Measurements from ENCODE around the gene RB1. TPM values are rescaled to one million over a fixed set of nuclear protein-coding genes. Genes with fewer than 3 reads are reported as not detected.

RB1 gene
- total RNA-seq, 1 experiment from 2014 or later: 36.7 TPM

- intact Hi-C loops (cut with micrococcal nuclease): no loop called here
Measured at GRCh38 chr13:48514793-48515192, 211.2 kb downstream of the RB1 start.

GRCh38 chr13:48515732-48516131, 212.2 kb downstream of the RB1 start:
- POLR2A ChIA-PET: no interaction called here
- CTCF ChIA-PET: no interaction called here

More at GRCh38 chr13:48514793-48515192, 211.2 kb downstream of the RB1 start:
- H3K36me3 ChIP-seq (ENCODE audit: control insufficient read depth in 1 of 2, insufficient read depth in 2 of 2, low read length in 2 of 2): no peaks in the 10 kb centered on the region
- no peak overlapping the region for H3K4me3 ChIP-seq (replicated peaks in 1 of 2; ENCODE audit: low read depth in 1 of 2, low read length in 2 of 2)
- H3K9me3 ChIP-seq (ENCODE audit: control insufficient read depth in 1 of 2, insufficient read depth in 1 of 2, low read depth in 1 of 2, low read length in 2 of 2): no peaks in the 10 kb centered on the region
- ATAC-seq: no peak
- no peaks in the 10 kb centered on the region for H4K20me1 ChIP-seq (ENCODE audit: insufficient read depth)
- TF ChIP-seq JUND (IDR thresholded peaks at IDR 0.05) (no peak), CEBPB (IDR thresholded peaks at IDR 0.05; ENCODE audit: low read depth) (no peak), ZNF274 (IDR thresholded peaks at IDR 0.05; ENCODE audit: low read depth, low read length) (no peak), EZH2phosphoT487 (IDR thresholded peaks at IDR 0.05; ENCODE audit: borderline replicate concordance) (no peak), EZH2 (IDR thresholded peaks at IDR 0.05) (no peak), FOSL1 (IDR thresholded peaks at IDR 0.05; ENCODE audit: low read depth) (no peak), ATF3 (IDR thresholded peaks at IDR 0.05) (no peak), ELF1 (IDR thresholded peaks at IDR 0.05; ENCODE audit: borderline replicate concordance, low read depth) (no peak)
- TF ChIP-seq, protein P1, sequence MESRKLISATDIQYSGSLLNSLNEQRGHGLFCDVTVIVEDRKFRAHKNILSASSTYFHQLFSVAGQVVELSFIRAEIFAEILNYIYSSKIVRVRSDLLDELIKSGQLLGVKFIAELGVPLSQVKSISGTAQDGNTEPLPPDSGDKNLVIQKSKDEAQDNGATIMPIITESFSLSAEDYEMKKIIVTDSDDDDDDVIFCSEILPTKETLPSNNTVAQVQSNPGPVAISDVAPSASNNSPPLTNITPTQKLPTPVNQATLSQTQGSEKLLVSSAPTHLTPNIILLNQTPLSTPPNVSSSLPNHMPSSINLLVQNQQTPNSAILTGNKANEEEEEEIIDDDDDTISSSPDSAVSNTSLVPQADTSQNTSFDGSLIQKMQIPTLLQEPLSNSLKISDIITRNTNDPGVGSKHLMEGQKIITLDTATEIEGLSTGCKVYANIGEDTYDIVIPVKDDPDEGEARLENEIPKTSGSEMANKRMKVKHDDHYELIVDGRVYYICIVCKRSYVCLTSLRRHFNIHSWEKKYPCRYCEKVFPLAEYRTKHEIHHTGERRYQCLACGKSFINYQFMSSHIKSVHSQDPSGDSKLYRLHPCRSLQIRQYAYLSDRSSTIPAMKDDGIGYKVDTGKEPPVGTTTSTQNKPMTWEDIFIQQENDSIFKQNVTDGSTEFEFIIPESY (IDR thresholded peaks at IDR 0.05; ENCODE audit: extremely low read depth, insufficient replicate concordance, low read length): no peak
- no peaks in the 10 kb centered on the region for H3K79me2 ChIP-seq (ENCODE audit: insufficient read depth, low read length)
- H3K4me1 ChIP-seq (ENCODE audit: control insufficient read depth in 1 of 2, insufficient read depth in 2 of 2, low read length in 2 of 2): no peaks in the 10 kb centered on the region
- no TSS peak for BruUV-seq (replicated peaks)
- H3K27ac ChIP-seq (ENCODE audit: low read depth, low read length): no peak overlapping the region
- H3K27me3 ChIP-seq (ENCODE audit: insufficient read depth, low read length): no peaks in the 10 kb centered on the region
- H3K9ac ChIP-seq (ENCODE audit: low read length): no peak overlapping the region
- POLR2A ChIA-PET: no interaction called here
- RAD21 ChIA-PET (ENCODE audit: low non-redundant PET in 1 of 2, low total read pairs in 2 of 2, uncharacterized antibody in 2 of 2, unreplicated experiment in 2 of 2): no interaction called here
- no peak overlapping the region for H2AFZ ChIP-seq (ENCODE audit: low read depth, low read length, poor library complexity, severe bottlenecking)
- no peaks in the 10 kb centered on the region for H3K9me2 ChIP-seq (ENCODE audit: insufficient read depth)
- no peak for DNase-seq (ENCODE audit: low read depth, low spot score)
- CTCF ChIA-PET: no interaction called here
- no peak overlapping the region for H3K4me2 ChIP-seq (ENCODE audit: low read length)

More at GRCh38 chr13:48515732-48516131, 212.2 kb downstream of the RB1 start:
- no peaks in the 10 kb centered on the region for H3K4me1 ChIP-seq (ENCODE audit: control insufficient read depth in 1 of 2, insufficient read depth in 2 of 2, low read length in 2 of 2)
- ATAC-seq (no peak), DNase-seq (ENCODE audit: low read depth, low spot score) (no peak)
- H3K9me2 ChIP-seq (ENCODE audit: insufficient read depth): no peaks in the 10 kb centered on the region
- no TSS peak for BruUV-seq (replicated peaks)
- no peak overlapping the region for H3K4me3 ChIP-seq (replicated peaks in 1 of 2; ENCODE audit: low read depth in 1 of 2, low read length in 2 of 2)
- H3K27ac ChIP-seq (ENCODE audit: low read depth, low read length): no peak overlapping the region
- intact Hi-C loops (cut with micrococcal nuclease): no loop called here
- no peak for TF ChIP-seq EZH2 (IDR thresholded peaks at IDR 0.05)
- TF ChIP-seq, protein P2, sequence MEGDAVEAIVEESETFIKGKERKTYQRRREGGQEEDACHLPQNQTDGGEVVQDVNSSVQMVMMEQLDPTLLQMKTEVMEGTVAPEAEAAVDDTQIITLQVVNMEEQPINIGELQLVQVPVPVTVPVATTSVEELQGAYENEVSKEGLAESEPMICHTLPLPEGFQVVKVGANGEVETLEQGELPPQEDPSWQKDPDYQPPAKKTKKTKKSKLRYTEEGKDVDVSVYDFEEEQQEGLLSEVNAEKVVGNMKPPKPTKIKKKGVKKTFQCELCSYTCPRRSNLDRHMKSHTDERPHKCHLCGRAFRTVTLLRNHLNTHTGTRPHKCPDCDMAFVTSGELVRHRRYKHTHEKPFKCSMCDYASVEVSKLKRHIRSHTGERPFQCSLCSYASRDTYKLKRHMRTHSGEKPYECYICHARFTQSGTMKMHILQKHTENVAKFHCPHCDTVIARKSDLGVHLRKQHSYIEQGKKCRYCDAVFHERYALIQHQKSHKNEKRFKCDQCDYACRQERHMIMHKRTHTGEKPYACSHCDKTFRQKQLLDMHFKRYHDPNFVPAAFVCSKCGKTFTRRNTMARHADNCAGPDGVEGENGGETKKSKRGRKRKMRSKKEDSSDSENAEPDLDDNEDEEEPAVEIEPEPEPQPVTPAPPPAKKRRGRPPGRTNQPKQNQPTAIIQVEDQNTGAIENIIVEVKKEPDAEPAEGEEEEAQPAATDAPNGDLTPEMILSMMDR (IDR thresholded peaks at IDR 0.05 in 2 of 3, conservative IDR thresholded peaks at IDR 0.05 in 1 of 3; ENCODE audit: borderline replicate concordance in 1 of 3, insufficient read depth in 1 of 3, low read depth in 2 of 3, low read length in 2 of 3): no peak
- no peak for TF ChIP-seq YY1 (IDR thresholded peaks at IDR 0.05; ENCODE audit: extremely low read depth, insufficient replicate concordance, low read depth, low read length)
- no peak for TF ChIP-seq SP1 (IDR thresholded peaks at IDR 0.05; ENCODE audit: low read depth)
- TF ChIP-seq ATF3 (IDR thresholded peaks at IDR 0.05): no peak
- RAD21 ChIA-PET (ENCODE audit: low non-redundant PET in 1 of 2, low total read pairs in 2 of 2, uncharacterized antibody in 2 of 2, unreplicated experiment in 2 of 2): no interaction called here
- H3K9me3 ChIP-seq (ENCODE audit: control insufficient read depth in 1 of 2, insufficient read depth in 1 of 2, low read depth in 1 of 2, low read length in 2 of 2): no peaks in the 10 kb centered on the region
- H3K4me2 ChIP-seq (ENCODE audit: low read length): no peak overlapping the region
- H3K79me2 ChIP-seq (ENCODE audit: insufficient read depth, low read length): no peaks in the 10 kb centered on the region
- H3K9ac ChIP-seq (ENCODE audit: low read length): no peak overlapping the region
- no peaks in the 10 kb centered on the region for H3K27me3 ChIP-seq (ENCODE audit: insufficient read depth, low read length)
- H3K36me3 ChIP-seq (ENCODE audit: control insufficient read depth in 1 of 2, insufficient read depth in 2 of 2, low read length in 2 of 2): no peaks in the 10 kb centered on the region
- no peak overlapping the region for H2AFZ ChIP-seq (ENCODE audit: low read depth, low read length, poor library complexity, severe bottlenecking)
- H4K20me1 ChIP-seq (ENCODE audit: insufficient read depth): no peaks in the 10 kb centered on the region
